ENCODE measurements around the gene VAV1. TPM values are rescaled to one million over a fixed set of nuclear protein-coding genes. Genes with fewer than 3 reads are reported as not detected.

Gene VAV1
- total and polyA plus RNA-seq, 12 donors = 1.1 to 21.1 (median 9.1) TPM

DNA sequence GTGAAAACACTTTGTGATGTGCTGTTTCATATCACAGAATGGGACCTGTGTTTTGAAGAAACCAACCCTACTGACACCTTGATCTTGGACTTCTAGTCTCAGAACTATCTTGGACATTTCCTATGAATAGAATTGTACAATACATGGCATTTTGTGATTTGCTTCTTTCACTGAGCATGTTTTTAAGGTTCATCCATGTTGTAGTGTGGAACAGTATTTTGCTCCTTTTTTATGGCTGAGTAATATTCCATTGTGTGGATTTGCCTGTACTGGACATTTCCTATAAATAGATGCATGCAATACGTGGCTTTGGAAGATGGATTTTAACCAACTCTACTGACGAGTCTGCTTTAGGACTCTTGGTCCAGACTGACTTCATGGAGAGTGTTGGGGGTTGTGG, 46.8 kb downstream of the VAV1 start:
- no peak for DNase-seq
- TF ChIP-seq, protein P1, sequence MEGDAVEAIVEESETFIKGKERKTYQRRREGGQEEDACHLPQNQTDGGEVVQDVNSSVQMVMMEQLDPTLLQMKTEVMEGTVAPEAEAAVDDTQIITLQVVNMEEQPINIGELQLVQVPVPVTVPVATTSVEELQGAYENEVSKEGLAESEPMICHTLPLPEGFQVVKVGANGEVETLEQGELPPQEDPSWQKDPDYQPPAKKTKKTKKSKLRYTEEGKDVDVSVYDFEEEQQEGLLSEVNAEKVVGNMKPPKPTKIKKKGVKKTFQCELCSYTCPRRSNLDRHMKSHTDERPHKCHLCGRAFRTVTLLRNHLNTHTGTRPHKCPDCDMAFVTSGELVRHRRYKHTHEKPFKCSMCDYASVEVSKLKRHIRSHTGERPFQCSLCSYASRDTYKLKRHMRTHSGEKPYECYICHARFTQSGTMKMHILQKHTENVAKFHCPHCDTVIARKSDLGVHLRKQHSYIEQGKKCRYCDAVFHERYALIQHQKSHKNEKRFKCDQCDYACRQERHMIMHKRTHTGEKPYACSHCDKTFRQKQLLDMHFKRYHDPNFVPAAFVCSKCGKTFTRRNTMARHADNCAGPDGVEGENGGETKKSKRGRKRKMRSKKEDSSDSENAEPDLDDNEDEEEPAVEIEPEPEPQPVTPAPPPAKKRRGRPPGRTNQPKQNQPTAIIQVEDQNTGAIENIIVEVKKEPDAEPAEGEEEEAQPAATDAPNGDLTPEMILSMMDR (IDR thresholded peaks at IDR 0.05) = no peak
- TF ChIP-seq POLR2A (IDR thresholded peaks at IDR 0.05) = no peak
- H3K27me3 ChIP-seq = no peaks in the 10 kb centered on the region
- intact Hi-C loops (cut with DNase I) = no loop called here
- WGBS, 4 donors = 50 to 66% (median 59%) methylated on average over 2 of the region's 2 CpGs
- H3K9me3 ChIP-seq (replicated peaks in 1 of 3) = no peaks in the 10 kb centered on the region
- H3K4me3 ChIP-seq = no peak overlapping the region
- H3K27ac ChIP-seq = no peak overlapping the region
- H3K4me1 ChIP-seq (replicated peaks in 1 of 2) = no peaks in the 10 kb centered on the region
- H3K36me3 ChIP-seq (replicated peaks in 1 of 2) = no peaks in the 10 kb centered on the region

DNA sequence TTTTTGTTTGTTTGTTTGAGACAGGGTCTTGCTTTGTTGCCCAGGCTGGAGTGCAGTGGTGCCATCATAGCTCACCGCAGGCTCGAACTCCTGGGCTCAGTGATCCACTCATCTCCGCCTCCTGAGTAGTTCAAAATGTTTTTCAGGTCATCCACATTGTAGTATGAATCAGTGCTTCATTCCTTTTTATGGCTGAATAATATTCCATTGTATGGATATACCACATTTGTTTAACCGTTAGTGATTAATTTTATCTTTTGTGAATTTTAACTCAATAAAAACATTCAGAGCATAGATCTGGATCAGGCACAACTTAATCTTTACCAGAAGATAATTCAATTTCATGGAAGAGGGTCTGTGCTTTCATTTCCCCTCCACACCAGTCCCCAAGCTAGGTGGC, 47.7 kb downstream of the VAV1 start:
- no peak overlapping the region for H3K4me3 ChIP-seq
- H3K27ac ChIP-seq = no peak overlapping the region
- 92 to 99% (median 93%) methylated on average over 4 of the region's 4 CpGs for WGBS, 4 donors
- H3K36me3 ChIP-seq (replicated peaks in 1 of 2) = no peaks in the 10 kb centered on the region
- intact Hi-C loops (cut with DNase I) = no loop called here
- no peaks in the 10 kb centered on the region for H3K9me3 ChIP-seq (replicated peaks in 1 of 3)
- TF ChIP-seq, protein P1 (IDR thresholded peaks at IDR 0.05) = no peak
- no peak for DNase-seq
- no peaks in the 10 kb centered on the region for H3K27me3 ChIP-seq
- H3K4me1 ChIP-seq (replicated peaks in 1 of 2) = no peaks in the 10 kb centered on the region

DNA sequence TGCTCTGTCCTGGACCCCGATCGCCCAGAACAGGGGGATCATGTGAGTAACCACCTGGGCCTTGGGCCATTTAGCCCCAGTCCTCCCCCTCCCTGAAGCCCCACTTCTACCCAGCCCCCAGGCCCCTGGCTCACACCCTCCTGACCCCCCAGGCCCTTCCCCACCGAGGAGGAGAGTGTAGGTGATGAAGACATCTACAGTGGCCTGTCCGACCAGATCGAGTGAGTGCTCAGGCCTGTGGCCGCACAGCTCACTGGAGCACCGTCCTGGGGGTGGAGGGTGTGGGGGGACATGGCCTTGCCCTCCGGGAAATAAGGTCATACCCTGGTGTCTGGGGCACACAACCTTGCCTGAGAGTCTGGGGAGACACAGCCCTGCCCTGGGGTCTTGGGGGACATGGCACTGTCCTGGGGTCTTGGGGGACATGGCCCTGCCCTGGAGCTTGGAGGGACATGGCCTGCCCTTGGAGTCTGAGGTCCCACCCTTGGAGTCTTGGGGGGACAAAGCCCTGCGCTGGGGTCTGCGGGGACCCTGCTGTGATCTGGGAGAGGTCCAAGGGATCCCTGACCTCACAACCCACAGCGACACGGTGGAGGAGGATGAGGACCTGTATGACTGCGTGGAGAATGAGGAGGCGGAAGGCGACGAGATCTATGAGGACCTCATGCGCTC, 49.3 kb downstream of the VAV1 start:
- Histone ChIP-seq H3K4me3 (no peak overlapping the region), H3K27ac (no peak overlapping the region), H3K36me3 (replicated peaks in 1 of 2) (peaks cover 0 to 2% of the 10 kb centered on the region in 2 donors), H3K4me1 (replicated peaks in 1 of 2) (no peaks in the 10 kb centered on the region), H3K9me3 (replicated peaks in 1 of 3) (no peaks in the 10 kb centered on the region), H3K27me3 (no peaks in the 10 kb centered on the region)
- TF ChIP-seq POLR2A (IDR thresholded peaks at IDR 0.05) = no peak
- TF ChIP-seq, protein P1 (IDR thresholded peaks at IDR 0.05) = no peak
- no peak for DNase-seq
- 75 to 83% (median 77%) methylated on average over 10 to 17 of the region's 17 CpGs for WGBS, 4 donors
- intact Hi-C loops (cut with DNase I) = no loop called here

DNA sequence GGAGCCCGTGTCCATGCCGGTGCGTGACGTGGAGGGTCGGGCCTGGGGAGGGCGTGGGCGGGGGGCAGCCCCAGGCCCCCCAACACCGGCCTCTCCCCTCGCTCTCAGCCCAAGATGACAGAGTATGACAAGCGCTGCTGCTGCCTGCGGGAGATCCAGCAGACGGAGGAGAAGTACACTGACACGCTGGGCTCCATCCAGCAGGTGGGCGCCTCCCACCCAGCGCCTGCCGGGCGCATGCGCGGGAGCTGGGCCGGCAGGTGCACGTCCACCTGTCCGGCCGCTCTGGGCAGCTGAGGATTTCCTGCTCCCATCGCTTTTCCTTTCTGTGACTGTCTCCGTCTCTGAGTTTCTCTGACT, 49.8 kb downstream of the VAV1 start:
- Histone ChIP-seq H3K27me3 (no peaks in the 10 kb centered on the region), H3K9me3 (replicated peaks in 1 of 3) (no peaks in the 10 kb centered on the region), H3K27ac (no peak overlapping the region), H3K4me3 (no peak overlapping the region), H3K36me3 (replicated peaks in 1 of 2) (peaks cover 0 to 2% of the 10 kb centered on the region in 2 donors), H3K4me1 (replicated peaks in 1 of 2) (no peaks in the 10 kb centered on the region)
- 62 to 80% (median 70%) methylated on average over 13 to 25 of the region's 25 CpGs for WGBS, 4 donors
- DNase-seq = no peak
- intact Hi-C loops (cut with DNase I) = no loop called here
- TF ChIP-seq, protein P1 (IDR thresholded peaks at IDR 0.05) = no peak
- no peak for TF ChIP-seq POLR2A (IDR thresholded peaks at IDR 0.05)
